Measurements from ENCODE around the gene RNPEP.

The RNPEP gene

GRCh38 chr1:201941420-201942128 lies 40.9 kb upstream of the RNPEP start:
- no peak overlapping the region for H3K4me3 ChIP-seq (ENCODE audit: insufficient read depth, low read length, poor library complexity, severe bottlenecking)
- H3K79me2 ChIP-seq (ENCODE audit: insufficient read depth, low read length) = no peaks in the 10 kb centered on the region
- H3K9ac ChIP-seq (ENCODE audit: low read length) = no peak overlapping the region

GRCh38 chr1:201942129-201942495 lies 40.3 kb upstream of the RNPEP start:
- H3K4me3 ChIP-seq (ENCODE audit: insufficient read depth, low read length, poor library complexity, severe bottlenecking) = no peak overlapping the region

More at GRCh38 chr1:201941420-201942128, 40.9 kb upstream of the RNPEP start:
- H3K27ac ChIP-seq (ENCODE audit: low read depth, low read length) = no peak overlapping the region
- TF ChIP-seq CTCF (IDR thresholded peaks at IDR 0.05; ENCODE audit: insufficient read depth, low read length, poor library complexity, severe bottlenecking) (no peak), EZH2phosphoT487 (conservative IDR thresholded peaks at IDR 0.05; ENCODE audit: low read length) (no peak)
- no peak overlapping the region for H2AFZ ChIP-seq (ENCODE audit: low read depth, low read length, severe bottlenecking)
- H3K9me3 ChIP-seq (ENCODE audit: insufficient read depth, low read length) = no peaks in the 10 kb centered on the region
- H3K27me3 ChIP-seq (ENCODE audit: low read length) = no peaks in the 10 kb centered on the region
- no peaks in the 10 kb centered on the region for H3K36me3 ChIP-seq (ENCODE audit: low read length)
- H3K9me2 ChIP-seq (replicated peaks; ENCODE audit: insufficient read depth, low read length) = no peaks in the 10 kb centered on the region
- no peaks in the 10 kb centered on the region for H4K20me1 ChIP-seq (ENCODE audit: low read depth, low read length)
- no peaks in the 10 kb centered on the region for H3F3A ChIP-seq (ENCODE audit: insufficient read depth)
- no peak overlapping the region for H3K4me2 ChIP-seq (ENCODE audit: low read depth, low read length, poor library complexity, severe bottlenecking)

GRCh38 chr1:201944002-201944401 lies 38.4 kb upstream of the RNPEP start:
- TF ChIP-seq CTCF (IDR thresholded peaks at IDR 0.05; ENCODE audit: insufficient read depth, low read length, poor library complexity, severe bottlenecking) = no peak
- TF ChIP-seq EZH2phosphoT487 (conservative IDR thresholded peaks at IDR 0.05; ENCODE audit: low read length) = no peak

More at GRCh38 chr1:201942129-201942495, 40.3 kb upstream of the RNPEP start:
- Histone ChIP-seq H3K4me2 (ENCODE audit: low read depth, low read length, poor library complexity, severe bottlenecking) (no peak overlapping the region), H3K79me2 (ENCODE audit: insufficient read depth, low read length) (no peaks in the 10 kb centered on the region), H3K9me3 (ENCODE audit: insufficient read depth, low read length) (no peaks in the 10 kb centered on the region), H3K27ac (ENCODE audit: low read depth, low read length) (no peak overlapping the region), H3F3A (ENCODE audit: insufficient read depth) (no peaks in the 10 kb centered on the region), H3K36me3 (ENCODE audit: low read length) (no peaks in the 10 kb centered on the region), H3K27me3 (ENCODE audit: low read length) (no peaks in the 10 kb centered on the region), H3K9me2 (replicated peaks; ENCODE audit: insufficient read depth, low read length) (no peaks in the 10 kb centered on the region), H4K20me1 (ENCODE audit: low read depth, low read length) (no peaks in the 10 kb centered on the region), H2AFZ (ENCODE audit: low read depth, low read length, severe bottlenecking) (no peak overlapping the region), H3K9ac (ENCODE audit: low read length) (no peak overlapping the region)
- TF ChIP-seq CTCF (IDR thresholded peaks at IDR 0.05; ENCODE audit: insufficient read depth, low read length, poor library complexity, severe bottlenecking) (no peak), EZH2phosphoT487 (conservative IDR thresholded peaks at IDR 0.05; ENCODE audit: low read length) (no peak)

More at GRCh38 chr1:201944002-201944401, 38.4 kb upstream of the RNPEP start:
- Histone ChIP-seq H3F3A (ENCODE audit: insufficient read depth) (no peaks in the 10 kb centered on the region), H4K20me1 (ENCODE audit: low read depth, low read length) (no peaks in the 10 kb centered on the region), H3K27ac (ENCODE audit: low read depth, low read length) (no peak overlapping the region), H3K79me2 (ENCODE audit: insufficient read depth, low read length) (no peaks in the 10 kb centered on the region), H3K9ac (ENCODE audit: low read length) (no peak overlapping the region), H3K9me2 (replicated peaks; ENCODE audit: insufficient read depth, low read length) (no peaks in the 10 kb centered on the region), H3K36me3 (ENCODE audit: low read length) (no peaks in the 10 kb centered on the region), H3K4me2 (ENCODE audit: low read depth, low read length, poor library complexity, severe bottlenecking) (no peak overlapping the region), H3K27me3 (ENCODE audit: low read length) (no peaks in the 10 kb centered on the region), H3K4me3 (ENCODE audit: insufficient read depth, low read length, poor library complexity, severe bottlenecking) (no peak overlapping the region), H2AFZ (ENCODE audit: low read depth, low read length, severe bottlenecking) (no peak overlapping the region), H3K9me3 (ENCODE audit: insufficient read depth, low read length) (no peaks in the 10 kb centered on the region)
